ENCODE results near the gene HS3ST5.
"Not testable (repeated sequence)": the region's sequence is repeated elsewhere in the genome, so short reads cannot be mapped to it uniquely, and the experiment has no call there.

Gene HS3ST5

GRCh38 chr6:114274836-114275235 lies 68.0 kb downstream of the HS3ST5 start:
- no peak for TF ChIP-seq ZNF274 (IDR thresholded peaks at IDR 0.05; ENCODE audit: low read depth, low read length)
- no peak overlapping the region for H3K4me3 ChIP-seq (ENCODE audit: low read length)

- TF ChIP-seq ZNF274 (IDR thresholded peaks at IDR 0.05; ENCODE audit: low read depth, low read length): no peak
- H3K4me3 ChIP-seq (ENCODE audit: low read length): no peak overlapping the region
These were observed 70.2 kb downstream of the HS3ST5 start for GRCh38 chr6:114272582-114272981.

- no peak for TF ChIP-seq ZNF274 (IDR thresholded peaks at IDR 0.05; ENCODE audit: low read depth, low read length)
- H3K4me3 ChIP-seq (ENCODE audit: low read length): no peak overlapping the region
These were observed 71.4 kb downstream of the HS3ST5 start for GRCh38 chr6:114271405-114271804.

GRCh38 chr6:114267897-114268296 lies 74.9 kb downstream of the HS3ST5 start:
- no peak overlapping the region for H3K4me3 ChIP-seq (ENCODE audit: low read length)
- no peak for TF ChIP-seq ZNF274 (IDR thresholded peaks at IDR 0.05; ENCODE audit: low read depth, low read length)

GRCh38 chr6:114260810-114261209 lies 82.0 kb downstream of the HS3ST5 start:
- TF ChIP-seq ZNF274 (IDR thresholded peaks at IDR 0.05; ENCODE audit: low read depth, low read length): no peak
- no peak overlapping the region for H3K4me3 ChIP-seq (ENCODE audit: low read length)

GRCh38 chr6:114258376-114258775 lies 84.4 kb downstream of the HS3ST5 start:
- TF ChIP-seq ZNF274 (IDR thresholded peaks at IDR 0.05; ENCODE audit: low read depth, low read length): no peak
- H3K4me3 ChIP-seq (ENCODE audit: low read length): no peak overlapping the region

- H3K4me3 ChIP-seq (ENCODE audit: low read length): no peak overlapping the region
- TF ChIP-seq ZNF274 (IDR thresholded peaks at IDR 0.05; ENCODE audit: low read depth, low read length): no peak
These were observed 89.4 kb downstream of the HS3ST5 start for GRCh38 chr6:114253431-114253830.

- H3K4me3 ChIP-seq (ENCODE audit: low read length): no peak overlapping the region
- no peak for TF ChIP-seq ZNF274 (IDR thresholded peaks at IDR 0.05; ENCODE audit: low read depth, low read length)
These were observed 93.3 kb downstream of the HS3ST5 start for GRCh38 chr6:114249522-114249921.

GRCh38 chr6:114247101-114247500 lies 95.7 kb downstream of the HS3ST5 start:
- H3K4me3 ChIP-seq (ENCODE audit: low read length): no peak overlapping the region
- TF ChIP-seq ZNF274 (IDR thresholded peaks at IDR 0.05; ENCODE audit: low read depth, low read length): no peak

GRCh38 chr6:114240796-114241195 lies 102.0 kb downstream of the HS3ST5 start:
- TF ChIP-seq ZNF274 (IDR thresholded peaks at IDR 0.05; ENCODE audit: low read depth, low read length): no peak

GRCh38 chr6:114228675-114229074 lies 114.1 kb downstream of the HS3ST5 start:
- TF ChIP-seq ZNF274 (IDR thresholded peaks at IDR 0.05; ENCODE audit: low read depth, low read length): no peak
- H3K4me3 ChIP-seq (ENCODE audit: low read length): no peak overlapping the region

More at GRCh38 chr6:114240796-114241195, 102.0 kb downstream of the HS3ST5 start:
- H3K4me3 ChIP-seq (ENCODE audit: low read length): no peak overlapping the region

- TF ChIP-seq ZNF274 (IDR thresholded peaks at IDR 0.05; ENCODE audit: low read depth, low read length): no peak
- H3K4me3 ChIP-seq (ENCODE audit: low read length): no peak overlapping the region
These were observed 114.8 kb downstream of the HS3ST5 start for GRCh38 chr6:114227944-114228468.

- no peak overlapping the region for H3K4me3 ChIP-seq (ENCODE audit: low read length)
- TF ChIP-seq ZNF274 (IDR thresholded peaks at IDR 0.05; ENCODE audit: low read depth, low read length): no peak
These were observed 122.6 kb downstream of the HS3ST5 start for GRCh38 chr6:114220241-114220640.

- TF ChIP-seq ZNF274 (IDR thresholded peaks at IDR 0.05; ENCODE audit: low read depth, low read length): no peak
- H3K4me3 ChIP-seq (ENCODE audit: low read length): no peak overlapping the region
These were observed 124.1 kb downstream of the HS3ST5 start for GRCh38 chr6:114218437-114219340.

- H3K4me3 ChIP-seq (ENCODE audit: low read length): not testable (repeated sequence)
These were observed 124.8 kb downstream of the HS3ST5 start for GRCh38 chr6:114217996-114218395.

Measured in GM08714 (cell line).